IPS-18c (cell line): Measurements from ENCODE around the gene PLXNC1.

Experiments used
- H3K4me3 ChIP-seq: 2 replicates; pipeline ENCODE4 v1.7.0; 2013; ENCODE audit warnings: low read depth, mild to moderate bottlenecking, low read length, moderate library complexity; ENCODE audit not compliant: insufficient read depth
- H3K9me3 ChIP-seq: one replicate; pipeline ENCODE4 v1.6.1; 2013; ENCODE audit warnings: mild to moderate bottlenecking, low read length, moderate library complexity; ENCODE audit not compliant: control insufficient read depth, insufficient read depth

The PLXNC1 gene

GRCh38 chr12:94147991-94148738 lies at the start of gene PLXNC1:
Gene PLXNC1, plus strand, starts transcription at chr12:94148577. Its CDS starts 395 bp downstream, at chr12:94148972.
- Histone ChIP-seq H3K9me3 (no peaks in the 10 kb centered on the region), H3K4me3 (peak within 1 kb of the TSS; percentile 64)

GRCh38 chr12:94099191-94099590 lies 49.2 kb upstream of the PLXNC1 start:
- Histone ChIP-seq H3K9me3 (no peaks in the 10 kb centered on the region), H3K4me3 (no peak overlapping the region)

GRCh38 chr12:94099632-94100031 lies 48.7 kb upstream of the PLXNC1 start:
- no peaks in the 10 kb centered on the region for H3K9me3 ChIP-seq
- H3K4me3 ChIP-seq: no peak overlapping the region

GRCh38 chr12:94100211-94100627 lies 48.2 kb upstream of the PLXNC1 start:
- H3K4me3 ChIP-seq: no peak overlapping the region
- H3K9me3 ChIP-seq: no peaks in the 10 kb centered on the region

- Histone ChIP-seq H3K4me3 (peak overlapping the region; percentile 61), H3K9me3 (no peaks in the 10 kb centered on the region)
These were observed 47.2 kb upstream of the PLXNC1 start for GRCh38 chr12:94100990-94101737.

GRCh38 chr12:94101738-94102660 lies 46.4 kb upstream of the PLXNC1 start:
- H3K9me3 ChIP-seq: no peaks in the 10 kb centered on the region
- H3K4me3 ChIP-seq: peak overlapping the region; percentile 61

- Histone ChIP-seq H3K4me3 (no peak overlapping the region), H3K9me3 (no peaks in the 10 kb centered on the region)
These were observed 44.4 kb upstream of the PLXNC1 start for GRCh38 chr12:94103986-94104385.

GRCh38 chr12:94107910-94108309 lies 40.5 kb upstream of the PLXNC1 start:
- H3K4me3 ChIP-seq: no peak overlapping the region

GRCh38 chr12:94109160-94109559 lies 39.2 kb upstream of the PLXNC1 start:
- peaks cover 2% of the 10 kb centered on the region for H3K9me3 ChIP-seq
- no peak overlapping the region for H3K4me3 ChIP-seq

More at GRCh38 chr12:94107910-94108309, 40.5 kb upstream of the PLXNC1 start:
- peaks cover 2% of the 10 kb centered on the region for H3K9me3 ChIP-seq

GRCh38 chr12:94110258-94110657 lies 38.1 kb upstream of the PLXNC1 start:
- Histone ChIP-seq H3K4me3 (no peak overlapping the region), H3K9me3 (peaks cover 2% of the 10 kb centered on the region)

GRCh38 chr12:94111302-94111701 lies 37.1 kb upstream of the PLXNC1 start:
- peaks cover 2% of the 10 kb centered on the region for H3K9me3 ChIP-seq
- no peak overlapping the region for H3K4me3 ChIP-seq

- peaks cover 2% of the 10 kb centered on the region for H3K9me3 ChIP-seq
- no peak overlapping the region for H3K4me3 ChIP-seq
These were observed 36.3 kb upstream of the PLXNC1 start for GRCh38 chr12:94112121-94112520.

- Histone ChIP-seq H3K4me3 (no peak overlapping the region), H3K9me3 (peaks cover 2% of the 10 kb centered on the region)
These were observed 34.2 kb upstream of the PLXNC1 start for GRCh38 chr12:94114166-94114565.

GRCh38 chr12:94116191-94116590 lies 32.2 kb upstream of the PLXNC1 start:
- no peak overlapping the region for H3K4me3 ChIP-seq
- H3K9me3 ChIP-seq: peaks cover 2% of the 10 kb centered on the region

GRCh38 chr12:94121886-94122285 lies 26.5 kb upstream of the PLXNC1 start:
- H3K9me3 ChIP-seq: no peaks in the 10 kb centered on the region
- H3K4me3 ChIP-seq: no peak overlapping the region

GRCh38 chr12:94122591-94122990 lies 25.8 kb upstream of the PLXNC1 start:
- Histone ChIP-seq H3K9me3 (no peaks in the 10 kb centered on the region), H3K4me3 (no peak overlapping the region)

- no peaks in the 10 kb centered on the region for H3K9me3 ChIP-seq
- no peak overlapping the region for H3K4me3 ChIP-seq
These were observed 25.2 kb upstream of the PLXNC1 start for GRCh38 chr12:94123127-94123526.
